BLaER1 (cell line): ENCODE data around the gene RBMS1.

ENCODE experiments used
- H3K27ac ChIP-seq: shearing (Covaris generic); formaldehyde crosslinking; 2 replicates; pipeline ENCODE4 v1.8.1; 2022
- H3K27me3 ChIP-seq: shearing (Covaris generic); formaldehyde crosslinking; 2 replicates; pipeline ENCODE4 v1.8.1; 2022
- H3K36me3 ChIP-seq: shearing (Covaris generic); formaldehyde crosslinking; 2 replicates; pipeline ENCODE4 v1.8.1; 2022
- H3K4me1 ChIP-seq: shearing (Covaris generic); formaldehyde crosslinking; 2 replicates; pipeline ENCODE4 v1.8.1; 2022
- H3K4me2 ChIP-seq: shearing (Covaris generic); formaldehyde crosslinking; 2 replicates; pipeline ENCODE4 v1.8.1; 2022
- H3K4me3 ChIP-seq: shearing (Covaris generic); formaldehyde crosslinking; 2 replicates; pipeline ENCODE4 v1.8.1; 2022
- H3K9ac ChIP-seq: shearing (Covaris generic); formaldehyde crosslinking; 2 replicates; pipeline ENCODE4 v1.8.1; 2022
- H3K9me3 ChIP-seq: shearing (Covaris generic); formaldehyde crosslinking; 2 replicates; pipeline ENCODE4 v1.8.1; 2022
- H4K20me1 ChIP-seq: shearing (Covaris generic); formaldehyde crosslinking; 2 replicates; pipeline ENCODE4 v1.8.1; 2022
- Cebpa-rat ChIP-seq: shearing (Covaris generic); IDR thresholded peaks from 2 replicates; pipeline ENCODE4 v1.8.1; 2022

RBMS1 gene

GRCh38 chr2:160331258-160332025, 162.2 kb downstream of the RBMS1 start:
- Histone ChIP-seq H3K9me3 (no peaks in the 10 kb centered on the region), H3K4me3 (no peak overlapping the region), H4K20me1 (peaks cover 55% of the 10 kb centered on the region), H3K27ac (no peak overlapping the region), H3K4me2 (no peak overlapping the region), H3K27me3 (no peaks in the 10 kb centered on the region), H3K9ac (no peak overlapping the region), H3K4me1 (peaks cover 7% of the 10 kb centered on the region), H3K36me3 (no peaks in the 10 kb centered on the region)
- no peak for TF ChIP-seq Cebpa-rat

GRCh38 chr2:160328811-160329527, 164.6 kb downstream of the RBMS1 start:
- H3K36me3 ChIP-seq, result no peaks in the 10 kb centered on the region
- no peak for TF ChIP-seq Cebpa-rat

GRCh38 chr2:160326786-160327185, 166.8 kb downstream of the RBMS1 start:
- no peaks in the 10 kb centered on the region for H3K36me3 ChIP-seq
- H3K27me3 ChIP-seq, result no peaks in the 10 kb centered on the region
- no peaks in the 10 kb centered on the region for H3K9me3 ChIP-seq
- peaks cover 55% of the 10 kb centered on the region; the same call in 1 of the 2 replicates for H4K20me1 ChIP-seq
- no peak overlapping the region for H3K9ac ChIP-seq
- TF ChIP-seq Cebpa-rat, result no peak
- H3K4me3 ChIP-seq, result no peak overlapping the region
- no peak overlapping the region for H3K4me2 ChIP-seq
- H3K27ac ChIP-seq, result no peak overlapping the region
- no peaks in the 10 kb centered on the region for H3K4me1 ChIP-seq

More at GRCh38 chr2:160328811-160329527, 164.6 kb downstream of the RBMS1 start:
- H3K4me3 ChIP-seq, result no peak overlapping the region
- H3K9ac ChIP-seq, result no peak overlapping the region
- no peaks in the 10 kb centered on the region for H3K27me3 ChIP-seq
- H4K20me1 ChIP-seq, result peaks cover 44% of the 10 kb centered on the region; the same call in 1 of the 2 replicates
- peaks cover 7% of the 10 kb centered on the region for H3K4me1 ChIP-seq
- H3K27ac ChIP-seq, result no peak overlapping the region
- H3K4me2 ChIP-seq, result no peak overlapping the region
- no peaks in the 10 kb centered on the region for H3K9me3 ChIP-seq

GRCh38 chr2:160325418-160325817, 168.2 kb downstream of the RBMS1 start:
- no peak overlapping the region for H3K4me3 ChIP-seq
- H3K4me1 ChIP-seq, result no peaks in the 10 kb centered on the region
- H4K20me1 ChIP-seq, result peaks cover 55% of the 10 kb centered on the region; the same call in 1 of the 2 replicates
- H3K27ac ChIP-seq, result no peak overlapping the region
- no peaks in the 10 kb centered on the region for H3K27me3 ChIP-seq
- no peak overlapping the region for H3K9ac ChIP-seq
- H3K9me3 ChIP-seq, result no peaks in the 10 kb centered on the region
- no peak overlapping the region for H3K4me2 ChIP-seq
- TF ChIP-seq Cebpa-rat, result no peak
- H3K36me3 ChIP-seq, result no peaks in the 10 kb centered on the region

- no peaks in the 10 kb centered on the region for H3K27me3 ChIP-seq
- H3K4me3 ChIP-seq, result no peak overlapping the region
- no peaks in the 10 kb centered on the region for H3K36me3 ChIP-seq
- H3K4me2 ChIP-seq, result no peak overlapping the region
- H3K4me1 ChIP-seq, result no peaks in the 10 kb centered on the region
- no peak overlapping the region for H3K9ac ChIP-seq
- TF ChIP-seq Cebpa-rat, result no peak
- peaks cover 59% of the 10 kb centered on the region; the same call in 1 of the 2 replicates for H4K20me1 ChIP-seq
- H3K9me3 ChIP-seq, result no peaks in the 10 kb centered on the region
- no peak overlapping the region for H3K27ac ChIP-seq
Measured at GRCh38 chr2:160324917-160325316, 168.7 kb downstream of the RBMS1 start.

GRCh38 chr2:160324161-160324800, 169.3 kb downstream of the RBMS1 start:
- Histone ChIP-seq H3K9me3 (no peaks in the 10 kb centered on the region), H3K36me3 (no peaks in the 10 kb centered on the region), H3K4me1 (no peaks in the 10 kb centered on the region), H3K4me3 (no peak overlapping the region), H3K4me2 (no peak overlapping the region), H3K27me3 (no peaks in the 10 kb centered on the region), H3K9ac (no peak overlapping the region), H4K20me1 (peaks cover 59% of the 10 kb centered on the region; the same call in 1 of the 2 replicates), H3K27ac (no peak overlapping the region)
- TF ChIP-seq Cebpa-rat, result no peak

- peaks cover 47% of the 10 kb centered on the region; the same call in 1 of the 2 replicates for H4K20me1 ChIP-seq
- TF ChIP-seq Cebpa-rat, result no peak
- no peak overlapping the region for H3K9ac ChIP-seq
- H3K9me3 ChIP-seq, result no peaks in the 10 kb centered on the region
- H3K27me3 ChIP-seq, result no peaks in the 10 kb centered on the region
- H3K4me2 ChIP-seq, result no peak overlapping the region
- no peak overlapping the region for H3K4me3 ChIP-seq
- H3K36me3 ChIP-seq, result no peaks in the 10 kb centered on the region
- H3K27ac ChIP-seq, result no peak overlapping the region
- no peaks in the 10 kb centered on the region for H3K4me1 ChIP-seq
Measured at GRCh38 chr2:160322320-160322719, 171.3 kb downstream of the RBMS1 start.

GRCh38 chr2:160321006-160321405, 172.6 kb downstream of the RBMS1 start:
- Histone ChIP-seq H3K9me3 (no peaks in the 10 kb centered on the region), H3K36me3 (no peaks in the 10 kb centered on the region), H3K9ac (no peak overlapping the region), H4K20me1 (peaks cover 47% of the 10 kb centered on the region; the same call in 1 of the 2 replicates), H3K4me1 (no peaks in the 10 kb centered on the region), H3K4me3 (no peak overlapping the region), H3K4me2 (no peak overlapping the region), H3K27ac (no peak overlapping the region), H3K27me3 (no peaks in the 10 kb centered on the region)
- TF ChIP-seq Cebpa-rat, result no peak

GRCh38 chr2:160319700-160320099, 173.9 kb downstream of the RBMS1 start:
- no peaks in the 10 kb centered on the region for H3K4me1 ChIP-seq
- H3K36me3 ChIP-seq, result no peaks in the 10 kb centered on the region
- TF ChIP-seq Cebpa-rat, result no peak
- H3K27ac ChIP-seq, result no peak overlapping the region
- no peak overlapping the region for H3K4me2 ChIP-seq
- no peak overlapping the region for H3K4me3 ChIP-seq
- H3K27me3 ChIP-seq, result no peaks in the 10 kb centered on the region
- H3K9me3 ChIP-seq, result no peaks in the 10 kb centered on the region
- peaks cover 35% of the 10 kb centered on the region; the same call in 1 of the 2 replicates for H4K20me1 ChIP-seq
- no peak overlapping the region for H3K9ac ChIP-seq
